ENCODE data around the gene MAP9. TPM values are rescaled to one million over a fixed set of nuclear protein-coding genes. Genes with fewer than 3 reads are reported as not detected.

Gene MAP9
- total and polyA plus RNA-seq, 4 donors, result 4.0 to 16.2 (median 11.2) TPM

- WGBS, 2 donors, result 78 to 84% methylated on average over 2 of the region's 2 CpGs
- ATAC-seq (ENCODE audit: low FRiP score), result no peak
- intact Hi-C loops (cut with DNase I), result no loop called here
- no peaks in the 10 kb centered on the region for H3K36me3 ChIP-seq (ENCODE audit: control insufficient read depth in 1 of 2, insufficient read depth in 2 of 2, low read length in 1 of 2)
- no peak overlapping the region for H3K4me3 ChIP-seq (ENCODE audit: low read length in 2 of 2)
- no peaks in the 10 kb centered on the region for H3K27me3 ChIP-seq (ENCODE audit: control insufficient read depth in 1 of 2, insufficient read depth in 2 of 2, low read length in 1 of 2)
- H3K4me1 ChIP-seq (ENCODE audit: control insufficient read depth in 1 of 2, insufficient read depth in 2 of 2, low read length in 2 of 2), result no peaks in the 10 kb centered on the region
- no peaks in the 10 kb centered on the region for H3K9me3 ChIP-seq (ENCODE audit: control insufficient read depth, low read length)
- no peak for DNase-seq
- no peak overlapping the region for H3K27ac ChIP-seq (ENCODE audit: low read depth in 1 of 2, low read length in 2 of 2)
Observed at GRCh38 chr4:155304375-155304774, 72.4 kb downstream of the MAP9 start.

GRCh38 chr4:155299103-155299502 lies 77.7 kb downstream of the MAP9 start:
- intact Hi-C loops (cut with DNase I), result no loop called here
- Histone ChIP-seq H3K27ac (ENCODE audit: low read depth in 1 of 2, low read length in 2 of 2) (no peak overlapping the region), H3K9me3 (ENCODE audit: control insufficient read depth, low read length) (peaks cover 5% of the 10 kb centered on the region), H3K4me3 (ENCODE audit: low read length in 2 of 2) (no peak overlapping the region), H3K4me1 (ENCODE audit: control insufficient read depth in 1 of 2, insufficient read depth in 2 of 2, low read length in 2 of 2) (no peaks in the 10 kb centered on the region), H3K36me3 (ENCODE audit: control insufficient read depth in 1 of 2, insufficient read depth in 2 of 2, low read length in 1 of 2) (no peaks in the 10 kb centered on the region), H3K27me3 (ENCODE audit: control insufficient read depth in 1 of 2, insufficient read depth in 2 of 2, low read length in 1 of 2) (no peaks in the 10 kb centered on the region)
- ATAC-seq (ENCODE audit: low FRiP score) (no peak), DNase-seq (no peak)
- WGBS, 2 donors, result 93 to 96% methylated on average over 2 of the region's 2 CpGs

Other genes with a start within 250 kb of the MAP9 start
- gene NPY2R, start 168.3 kb downstream of the MAP9 start, total RNA-seq, result under 1 TPM; 0.09 to 0.13 TPM
- 1 to 10 TPM in 1 of 2 donors, under 1 TPM in 1; 0.25 to 7.8 TPM for gene NPY2R, start 168.3 kb downstream of the MAP9 start, polyA plus RNA-seq

Measured in aorta (tissue), 5 donors.